Activated CD8-positive, alpha-beta T cell treated with anti-CD3 and anti-CD28 coated beads for 36 hours (primary cell): Measurements from ENCODE around the gene KCNIP1. TPM values are rescaled to one million over a fixed set of nuclear protein-coding genes. Genes with fewer than 3 reads are reported as not detected.
"Not testable (repeated sequence)": the region's sequence is repeated elsewhere in the genome, so short reads cannot be mapped to it uniquely, and the experiment has no call there.

ENCODE experiments used
- ATAC-seq: fragments of 200-7000 bp; cut with Tn5 transposase; one replicate; pipeline ENCODE4 v1.10.0; 2021; ENCODE audit warnings: mild to moderate bottlenecking, moderate library complexity
- CTCF ChIA-PET: fragments of 350-600 bp; sonication (Branson Sonifier 250); formaldehyde crosslinking; loops from one replicate; lab custom pipeline; 2021; ENCODE audit warnings: antibody characterized with exemption; lab: Charles Lee
- POLR2A ChIA-PET: fragments of 350-600 bp; sonication (Branson Sonifier 250); formaldehyde crosslinking; loops from one replicate; lab custom pipeline; 2021; ENCODE audit warnings: antibody characterized with exemption; lab: Charles Lee
- DNase-seq: peaks from one replicate; pipeline ENCODE4 v3.0.0-alpha.2; 2020
- H3K27ac Mint-ChIP-seq: one replicate; pipeline ENCODE4 v1.8.0; 2021; ENCODE audit warnings: mild to moderate bottlenecking, mixed read lengths
- H3K27me3 Mint-ChIP-seq: one replicate; pipeline ENCODE4 v1.8.0; 2021; ENCODE audit warnings: mixed read lengths
- H3K36me3 Mint-ChIP-seq: one replicate; pipeline ENCODE4 v1.8.0; 2021; ENCODE audit warnings: low read depth, mixed read lengths
- H3K4me1 Mint-ChIP-seq: one replicate; pipeline ENCODE4 v1.8.0; 2021; ENCODE audit warnings: low read depth, mixed read lengths
- H3K4me3 Mint-ChIP-seq: one replicate; pipeline ENCODE4 v1.8.0; 2021; ENCODE audit warnings: mild to moderate bottlenecking, moderate library complexity, mixed read lengths
- H3K9me3 Mint-ChIP-seq: one replicate; pipeline ENCODE4 v1.8.0; 2021; ENCODE audit warnings: mixed read lengths
- CTCF ChIP-seq: fragments of 200-600 bp; IDR thresholded peaks from one replicate; pipeline ENCODE4 v1.8.0; 2022; ENCODE audit warnings: antibody characterized with exemption, mild to moderate bottlenecking
- intact Hi-C: fragments of 100-400 bp; cut with micrococcal nuclease; formaldehyde crosslinking; loops from one replicate; pipeline ENCODE4 v1.10.0; 2022
- total RNA-seq, 2 experiments: library from RNA; stranded (reverse); gene quantifications; one replicate each; pipeline ENCODE4 v1.2.3, GENCODE V29; 2021

The KCNIP1 gene
- total RNA-seq, 2 experiments from 2014 or later, result not detected

DNA sequence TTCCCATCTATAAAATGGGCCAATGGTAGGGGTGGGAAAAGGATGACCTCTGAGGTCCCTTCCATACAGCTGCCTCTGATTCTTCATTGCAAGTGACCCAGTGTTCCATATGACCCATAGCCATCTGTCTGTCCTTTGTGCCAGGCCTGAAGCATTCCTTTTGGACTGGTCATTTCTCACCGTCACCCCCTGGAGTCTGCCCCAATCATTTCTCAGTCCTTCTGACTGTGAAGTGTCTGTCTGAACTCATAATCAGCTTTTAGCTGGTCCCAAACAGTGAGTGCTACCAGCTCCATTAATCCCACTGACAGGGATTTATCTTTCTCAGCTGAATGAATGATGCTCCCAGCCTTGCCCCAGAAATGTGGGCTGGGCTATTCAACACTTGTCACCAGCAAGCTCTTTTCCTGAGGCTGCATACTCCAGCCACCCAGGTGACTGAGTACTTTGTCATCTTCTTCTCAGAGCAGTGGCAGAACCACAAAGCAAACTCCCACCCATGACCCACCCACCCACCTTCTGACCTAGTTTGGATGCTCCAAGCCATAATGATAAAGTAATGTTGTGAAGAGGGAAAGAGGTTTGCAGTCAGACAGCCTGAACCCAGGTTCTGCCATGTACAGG, 37.4 kb downstream of the KCNIP1 start:
- no peaks in the 10 kb centered on the region for H3K4me1 Mint-ChIP-seq
- H3K27ac Mint-ChIP-seq, result no peak overlapping the region
- H3K36me3 Mint-ChIP-seq, result no peaks in the 10 kb centered on the region
- TF ChIP-seq CTCF, result no peak
- peaks cover 11% of the 10 kb centered on the region for H3K9me3 Mint-ChIP-seq
- no peak overlapping the region for H3K4me3 Mint-ChIP-seq
- intact Hi-C loops, result no loop called here
- no peak for DNase-seq
- H3K27me3 Mint-ChIP-seq, result peaks cover 23% of the 10 kb centered on the region
- ChIA-PET CTCF (no interaction called here), POLR2A (no interaction called here)
- ATAC-seq, result no peak

GRCh38 chr5:170542691-170543293, 39.0 kb downstream of the KCNIP1 start:
- ChIA-PET CTCF (no interaction called here), POLR2A (no interaction called here)
- intact Hi-C loops, result no loop called here
- DNase-seq (no peak), ATAC-seq (no peak)
- peaks cover 11% of the 10 kb centered on the region for H3K9me3 Mint-ChIP-seq
- H3K27me3 Mint-ChIP-seq, result peaks cover 20% of the 10 kb centered on the region
- no peak overlapping the region for H3K27ac Mint-ChIP-seq
- no peak for TF ChIP-seq CTCF
- no peaks in the 10 kb centered on the region for H3K36me3 Mint-ChIP-seq
- H3K4me1 Mint-ChIP-seq, result no peaks in the 10 kb centered on the region
- H3K4me3 Mint-ChIP-seq, result no peak overlapping the region

DNA sequence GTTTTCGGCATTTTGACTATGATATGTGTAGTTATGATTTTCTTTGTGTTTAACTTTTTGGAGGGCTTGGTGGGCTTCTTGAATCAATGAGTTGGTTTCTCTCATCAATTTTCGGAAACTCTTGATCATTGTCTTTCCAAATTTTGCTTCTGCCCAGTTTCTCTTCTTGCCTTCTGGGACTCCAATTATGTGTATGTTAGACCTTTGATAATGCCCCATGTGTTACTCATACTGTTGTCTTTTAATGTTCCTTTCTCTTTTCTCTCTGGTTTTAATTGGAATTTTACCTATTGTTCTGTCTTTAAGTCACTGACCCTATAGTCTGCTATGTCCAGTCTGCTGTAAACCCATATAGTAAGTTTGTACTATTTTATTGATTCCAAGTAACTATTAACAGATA, 41.5 kb downstream of the KCNIP1 start:
- no peak for TF ChIP-seq CTCF
- intact Hi-C loops, result no loop called here
- ChIA-PET POLR2A (no interaction called here), CTCF (interaction anchor here (0.9 kb wide), 1 partner anchor 110 kb away, joined by 3 read pairs; no protein-coding TSS in a partner anchor)
- no peak overlapping the region for H3K27ac Mint-ChIP-seq
- peaks cover 11% of the 10 kb centered on the region for H3K9me3 Mint-ChIP-seq
- H3K36me3 Mint-ChIP-seq, result no peaks in the 10 kb centered on the region
- H3K4me3 Mint-ChIP-seq, result no peak overlapping the region
- no peaks in the 10 kb centered on the region for H3K4me1 Mint-ChIP-seq
- peaks cover 13% of the 10 kb centered on the region for H3K27me3 Mint-ChIP-seq
- ATAC-seq (no peak), DNase-seq (no peak)

DNA sequence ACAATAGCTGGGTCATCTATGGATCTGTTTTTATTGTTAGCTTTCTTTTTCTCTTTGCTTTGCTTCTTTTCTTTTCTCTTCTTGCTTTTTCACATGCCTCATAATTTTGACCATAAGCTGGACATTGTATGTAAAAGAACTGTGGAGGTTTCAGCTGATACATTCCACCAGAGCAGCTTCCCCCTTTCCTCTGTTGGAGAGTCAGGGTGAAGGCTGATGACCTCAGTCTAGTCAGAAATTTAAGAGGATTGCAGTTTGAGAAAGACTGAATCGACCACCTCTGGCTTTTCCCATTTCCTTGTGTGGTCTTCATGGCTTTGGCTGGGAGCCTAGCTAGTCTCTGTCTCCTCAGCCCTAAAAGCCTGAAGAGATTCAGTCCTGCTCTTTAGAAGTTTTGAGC, 42.0 kb downstream of the KCNIP1 start:
- Mint-ChIP-seq H3K27me3 (peaks cover 13% of the 10 kb centered on the region), H3K27ac (no peak overlapping the region), H3K9me3 (peaks cover 11% of the 10 kb centered on the region), H3K4me1 (no peaks in the 10 kb centered on the region), H3K4me3 (no peak overlapping the region), H3K36me3 (no peaks in the 10 kb centered on the region)
- DNase-seq, result no peak
- TF ChIP-seq CTCF, result no peak
- no peak for ATAC-seq
- ChIA-PET POLR2A (no interaction called here), CTCF (interaction anchor here (0.9 kb wide), 1 partner anchor 111 kb away, joined by 3 read pairs; no protein-coding TSS in a partner anchor)
- intact Hi-C loops, result no loop called here

- ChIA-PET POLR2A (no interaction called here), CTCF (interaction anchor here (0.9 kb wide), 1 partner anchor 111 kb away, joined by 3 read pairs; no protein-coding TSS in a partner anchor)
- Mint-ChIP-seq H3K4me3 (no peak overlapping the region), H3K4me1 (no peaks in the 10 kb centered on the region), H3K9me3 (peaks cover 11% of the 10 kb centered on the region), H3K27me3 (peaks cover 13% of the 10 kb centered on the region), H3K36me3 (no peaks in the 10 kb centered on the region), H3K27ac (no peak overlapping the region)
- DNase-seq, result no peak
- intact Hi-C loops, result no loop called here
- TF ChIP-seq CTCF, result no peak
- no peak for ATAC-seq
Measured at GRCh38 chr5:170546282-170546681, 42.5 kb downstream of the KCNIP1 start.

DNA sequence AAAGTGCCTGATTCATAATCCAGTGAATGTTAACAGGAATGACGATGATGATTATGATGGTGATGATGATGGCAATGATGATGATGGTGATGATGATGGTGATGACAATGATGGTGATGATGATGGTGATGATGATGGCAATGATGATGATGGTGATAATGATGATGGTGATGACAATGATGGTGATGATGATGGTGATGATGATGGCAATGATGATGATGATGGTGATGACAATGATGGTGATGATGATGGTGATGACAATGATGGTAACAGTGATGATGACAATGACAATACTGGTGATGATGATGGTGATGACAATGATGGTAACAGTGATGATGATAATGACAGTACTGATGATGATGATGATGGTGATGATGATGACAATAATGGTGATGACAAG, 46.6 kb downstream of the KCNIP1 start:
- H3K27ac Mint-ChIP-seq, H3K36me3 Mint-ChIP-seq, H3K4me3 Mint-ChIP-seq, POLR2A ChIA-PET, ATAC-seq, CTCF ChIA-PET, H3K4me1 Mint-ChIP-seq, DNase-seq, H3K9me3 Mint-ChIP-seq, intact Hi-C loops: not testable (repeated sequence)
- peaks cover 22% of the 10 kb centered on the region for H3K27me3 Mint-ChIP-seq
